Osteocyte (in vitro differentiated cells): ENCODE measurements around the gene KLHL3. TPM values are rescaled to one million over a fixed set of nuclear protein-coding genes. Genes with fewer than 3 reads are reported as not detected.

Experiments
- DNase-seq: peaks from one replicate; pipeline ENCODE4 v3.0.0; 2021; ENCODE audit warnings: mixed read lengths; ENCODE audit not compliant: unreplicated experiment; ENCODE audit errors: extremely low spot score
- H3K27ac Mint-ChIP-seq: one replicate; pipeline ENCODE4 v1.8.0; 2021; ENCODE audit warnings: mild to moderate bottlenecking, mixed read lengths; ENCODE audit not compliant: unreplicated experiment
- H3K27me3 Mint-ChIP-seq: one replicate; pipeline ENCODE4 v1.8.0; 2021; ENCODE audit warnings: mixed read lengths; ENCODE audit not compliant: unreplicated experiment
- H3K36me3 Mint-ChIP-seq: one replicate; pipeline ENCODE4 v1.8.0; 2021; ENCODE audit warnings: mixed read lengths; ENCODE audit not compliant: unreplicated experiment
- H3K4me1 Mint-ChIP-seq: one replicate; pipeline ENCODE4 v1.8.0; 2021; ENCODE audit warnings: mixed read lengths; ENCODE audit not compliant: unreplicated experiment
- H3K4me3 Mint-ChIP-seq: one replicate; pipeline ENCODE4 v1.8.0; 2021; ENCODE audit warnings: mild to moderate bottlenecking, moderate library complexity, mixed read lengths; ENCODE audit not compliant: unreplicated experiment
- H3K9me3 Mint-ChIP-seq: one replicate; pipeline ENCODE4 v1.8.0; 2021; ENCODE audit warnings: mixed read lengths; ENCODE audit not compliant: unreplicated experiment
- total RNA-seq: library from RNA; stranded (reverse); gene quantifications from 2 replicates; pipeline ENCODE4 v1.2.1, GENCODE V29; 2021
- TF ChIP-seq, protein P1 (sequence below): fragments of 200-600 bp; sonication (generic); IDR thresholded peaks from 2 replicates; pipeline ENCODE4 v1.5.0; 2021; ENCODE audit warnings: antibody characterized with exemption, mild to moderate bottlenecking, moderate library complexity

KLHL3 gene
- total RNA-seq, 1 donor from 2014 or later, result 3.1 TPM

DNA sequence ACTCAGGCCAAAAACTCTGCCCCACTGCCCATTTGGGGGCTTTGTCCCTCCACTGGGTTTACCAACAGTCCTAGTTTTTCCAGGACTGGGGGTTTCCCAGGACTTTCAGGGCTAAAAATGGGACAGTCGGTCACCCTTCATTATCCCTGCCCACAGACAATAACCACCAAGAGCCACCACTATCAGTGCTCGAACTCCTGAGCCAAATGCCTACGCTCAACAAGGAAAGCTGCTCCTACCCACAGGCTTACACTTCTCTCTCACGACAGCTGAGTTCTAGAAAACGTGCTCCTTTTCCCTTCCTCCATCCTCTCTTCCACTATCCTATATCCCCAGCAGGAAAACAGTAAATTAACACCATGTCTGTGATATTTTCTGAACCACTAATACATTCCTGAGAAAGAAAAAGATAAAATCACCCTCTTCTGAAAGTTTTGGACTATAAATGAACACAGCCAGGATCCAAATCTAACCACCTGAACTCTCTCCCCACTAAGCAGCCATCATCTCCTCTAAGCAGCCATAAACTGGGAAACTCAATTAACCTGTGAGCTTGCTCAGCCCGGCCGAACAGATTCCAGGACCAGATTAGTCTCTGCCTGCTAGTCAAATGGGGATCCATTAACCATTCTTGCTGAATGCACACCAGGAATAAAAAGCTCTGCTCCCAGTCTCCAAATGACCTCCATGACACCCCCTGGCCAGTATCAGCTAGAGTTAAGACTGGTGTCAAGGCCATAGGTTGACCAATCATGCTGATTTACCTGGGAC, 41.8 kb downstream of the KLHL3 start:
- Mint-ChIP-seq H3K4me3 (no peak overlapping the region), H3K27me3 (no peaks in the 10 kb centered on the region), H3K27ac (no peak overlapping the region), H3K9me3 (no peaks in the 10 kb centered on the region), H3K4me1 (no peaks in the 10 kb centered on the region), H3K36me3 (peaks cover 3% of the 10 kb centered on the region)
- TF ChIP-seq, protein P1, sequence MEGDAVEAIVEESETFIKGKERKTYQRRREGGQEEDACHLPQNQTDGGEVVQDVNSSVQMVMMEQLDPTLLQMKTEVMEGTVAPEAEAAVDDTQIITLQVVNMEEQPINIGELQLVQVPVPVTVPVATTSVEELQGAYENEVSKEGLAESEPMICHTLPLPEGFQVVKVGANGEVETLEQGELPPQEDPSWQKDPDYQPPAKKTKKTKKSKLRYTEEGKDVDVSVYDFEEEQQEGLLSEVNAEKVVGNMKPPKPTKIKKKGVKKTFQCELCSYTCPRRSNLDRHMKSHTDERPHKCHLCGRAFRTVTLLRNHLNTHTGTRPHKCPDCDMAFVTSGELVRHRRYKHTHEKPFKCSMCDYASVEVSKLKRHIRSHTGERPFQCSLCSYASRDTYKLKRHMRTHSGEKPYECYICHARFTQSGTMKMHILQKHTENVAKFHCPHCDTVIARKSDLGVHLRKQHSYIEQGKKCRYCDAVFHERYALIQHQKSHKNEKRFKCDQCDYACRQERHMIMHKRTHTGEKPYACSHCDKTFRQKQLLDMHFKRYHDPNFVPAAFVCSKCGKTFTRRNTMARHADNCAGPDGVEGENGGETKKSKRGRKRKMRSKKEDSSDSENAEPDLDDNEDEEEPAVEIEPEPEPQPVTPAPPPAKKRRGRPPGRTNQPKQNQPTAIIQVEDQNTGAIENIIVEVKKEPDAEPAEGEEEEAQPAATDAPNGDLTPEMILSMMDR, result no peak
- DNase-seq, result no peak

GRCh38 chr5:137693307-137693950, 42.5 kb downstream of the KLHL3 start:
- H3K4me3 Mint-ChIP-seq, result no peak overlapping the region
- H3K27ac Mint-ChIP-seq, result no peak overlapping the region
- TF ChIP-seq, protein P1, result no peak
- H3K36me3 Mint-ChIP-seq, result peaks cover 3% of the 10 kb centered on the region
- no peaks in the 10 kb centered on the region for H3K9me3 Mint-ChIP-seq
- H3K4me1 Mint-ChIP-seq, result no peaks in the 10 kb centered on the region
- no peaks in the 10 kb centered on the region for H3K27me3 Mint-ChIP-seq
- DNase-seq, result no peak

DNA sequence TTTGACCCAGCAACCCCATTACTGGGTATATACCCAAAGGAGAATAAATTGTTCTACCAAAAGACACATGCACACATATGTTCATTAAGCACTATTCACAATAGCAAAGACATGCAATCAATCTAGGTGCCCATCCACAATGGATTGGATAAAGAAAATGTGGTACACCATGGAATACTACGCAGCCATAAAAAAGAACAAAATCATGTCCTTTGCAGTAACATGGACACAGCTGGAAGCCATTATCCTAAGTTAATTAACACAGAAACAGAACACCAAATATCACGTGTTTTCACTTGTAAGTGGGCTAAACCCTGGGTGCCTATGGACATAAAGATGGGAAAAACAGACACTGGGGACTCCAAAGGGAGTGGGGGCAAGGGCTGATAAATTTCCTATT, 46.6 kb downstream of the KLHL3 start:
- Mint-ChIP-seq H3K9me3 (no peaks in the 10 kb centered on the region), H3K27me3 (no peaks in the 10 kb centered on the region), H3K4me1 (no peaks in the 10 kb centered on the region), H3K27ac (no peak overlapping the region), H3K4me3 (no peak overlapping the region), H3K36me3 (peaks cover 3% of the 10 kb centered on the region)
- DNase-seq, result no peak
- TF ChIP-seq, protein P1, result no peak

GRCh38 chr5:137688210-137688840, 47.6 kb downstream of the KLHL3 start:
- peaks cover 3% of the 10 kb centered on the region for H3K36me3 Mint-ChIP-seq
- DNase-seq, result no peak
- H3K4me3 Mint-ChIP-seq, result no peak overlapping the region
- H3K27me3 Mint-ChIP-seq, result no peaks in the 10 kb centered on the region
- peaks cover 4% of the 10 kb centered on the region for H3K4me1 Mint-ChIP-seq
- H3K9me3 Mint-ChIP-seq, result no peaks in the 10 kb centered on the region
- no peak overlapping the region for H3K27ac Mint-ChIP-seq
- TF ChIP-seq, protein P1, result no peak

DNA sequence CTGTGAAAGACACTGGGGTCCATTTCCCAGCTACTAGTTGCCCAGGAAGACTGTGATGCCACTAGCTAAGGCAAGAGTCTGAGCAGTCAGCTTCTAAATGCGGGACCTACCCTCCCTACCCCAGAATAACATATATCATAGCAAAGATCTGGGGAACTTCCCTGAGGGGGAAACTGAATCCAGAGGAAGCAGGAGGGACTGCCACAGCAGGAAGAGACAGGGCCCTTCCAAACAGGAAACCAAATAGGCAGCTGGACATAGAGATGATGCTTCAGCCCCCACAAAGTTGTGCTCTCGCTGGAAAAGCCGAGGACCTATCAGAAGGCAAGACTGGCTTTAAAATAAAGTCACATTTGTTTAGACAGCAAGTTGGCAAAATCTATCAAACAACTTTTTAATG, 51.1 kb downstream of the KLHL3 start:
- TF ChIP-seq, protein P1, result no peak
- DNase-seq, result no peak
- H3K4me3 Mint-ChIP-seq, result no peak overlapping the region
- H3K27me3 Mint-ChIP-seq, result no peaks in the 10 kb centered on the region
- H3K4me1 Mint-ChIP-seq, result peaks cover 4% of the 10 kb centered on the region
- H3K9me3 Mint-ChIP-seq, result no peaks in the 10 kb centered on the region
- H3K36me3 Mint-ChIP-seq, result no peaks in the 10 kb centered on the region
- H3K27ac Mint-ChIP-seq, result no peak overlapping the region
